HepG2 (cell line): ENCODE results near the gene PLXNB2. TPM values are rescaled to one million over a fixed set of nuclear protein-coding genes. Genes with fewer than 3 reads are reported as not detected.
A peak's percentile ranks its signal among the peaks of the same experiment; 100 is the strongest.

Experiments
- ATF1 ChIP-seq: IDR thresholded peaks from 2 replicates; pipeline ENCODE4 v1.6.1; 2016; ENCODE audit warnings: mild to moderate bottlenecking, control low read depth
- GABPB1 ChIP-seq: IDR thresholded peaks from 2 replicates; pipeline ENCODE4 v1.6.1; 2016; ENCODE audit warnings: mild to moderate bottlenecking, missing genetic modification reagents, moderate library complexity, missing compliant biosample characterization
- KDM1A ChIP-seq: IDR thresholded peaks from 2 replicates; pipeline ENCODE4 v1.6.1; 2016; ENCODE audit warnings: missing compliant biosample characterization
- MAFF ChIP-seq: IDR thresholded peaks from 2 replicates; pipeline ENCODE4 v1.6.1; 2011; ENCODE audit warnings: low read depth, low read length, improper control_type of control experiment
- MATR3 ChIP-seq: sonication (generic); formaldehyde crosslinking; IDR thresholded peaks from 2 replicates; pipeline ENCODE4 v1.4.0; 2020; ENCODE audit warnings: missing genetic modification reagents
- MZF1 ChIP-seq: sonication (generic); formaldehyde crosslinking; IDR thresholded peaks from 2 replicates; pipeline ENCODE4 v1.8.1; 2023; ENCODE audit warnings: mild to moderate bottlenecking, missing genetic modification reagents, borderline replicate concordance
- SIN3B ChIP-seq: fragments of 150-350 bp; IDR thresholded peaks from 2 replicates; pipeline ENCODE4 v1.6.1; 2014; ENCODE audit warnings: low read length
- SP4 ChIP-seq: sonication (generic); formaldehyde crosslinking; IDR thresholded peaks from 2 replicates; pipeline ENCODE4 v1.8.1; 2023; ENCODE audit warnings: mild to moderate bottlenecking, missing genetic modification reagents
- TBX2 ChIP-seq: sonication (generic); formaldehyde crosslinking; IDR thresholded peaks from 2 replicates; pipeline ENCODE4 v1.5.0; 2020; ENCODE audit warnings: missing genetic modification reagents, mild to moderate bottlenecking, borderline replicate concordance
- ZNF180 ChIP-seq: sonication (generic); formaldehyde crosslinking; IDR thresholded peaks from 2 replicates; pipeline ENCODE4 v1.4.0; 2020; ENCODE audit warnings: low read depth, missing genetic modification reagents, borderline replicate concordance
- ZNF556 ChIP-seq: sonication (generic); formaldehyde crosslinking; IDR thresholded peaks from 2 replicates; pipeline ENCODE4 v1.4.0; 2020; ENCODE audit warnings: mild to moderate bottlenecking, missing genetic modification reagents, borderline replicate concordance
- polyA plus RNA-seq, 8 experiments: library from polyadenylated mRNA; depleted of rRNA in 3 of 8; stranded (reverse) in 7 of 8; unstranded in 1 of 8; fragments of >200 nt; fragmentation: Illumina TruSeq in 4 of 8; extraction: Trizol in 4 of 8; gene quantifications; 2 replicates each; pipeline versions ENCODE4 v1.2.1 to v1.2.3, GENCODE V29; 2011 to 2016; ENCODE audit warnings: low read depth in 4 of 8, missing spikeins in 1 of 8, mixed read lengths in 1 of 8; ENCODE audit not compliant: insufficient read depth in 1 of 8
- total RNA-seq, 5 experiments: library from RNA; depleted of rRNA; stranded (reverse); fragments of >200 nt; fragmentation: Illumina TruSeq; extraction: Trizol; gene quantifications; 2 replicates each; pipeline ENCODE4 v1.2.3, GENCODE V29; 2016; ENCODE audit warnings: low read depth in 1 of 5
- TF ChIP-seq, protein P1 (sequence below), 2 experiments: sonication (generic) in 1 of 2; formaldehyde crosslinking in 1 of 2; IDR thresholded peaks; 2 replicates each; pipeline versions ENCODE4 v1.4.0 to v1.6.1; 2016 to 2020; ENCODE audit warnings: borderline replicate concordance in 1 of 2, low read depth in 1 of 2, mild to moderate bottlenecking in 1 of 2, missing genetic modification reagents in 1 of 2
- TF ChIP-seq, protein P2 (sequence below): sonication (generic); formaldehyde crosslinking; IDR thresholded peaks from 2 replicates; pipeline ENCODE4 v1.5.1; 2020; ENCODE audit warnings: missing genetic modification reagents, mild to moderate bottlenecking, borderline replicate concordance
- TF ChIP-seq, protein P3 (sequence below): sonication (generic); formaldehyde crosslinking; IDR thresholded peaks from 2 replicates; pipeline ENCODE4 v1.4.0; 2020; ENCODE audit warnings: missing genetic modification reagents
- TF ChIP-seq, protein P4 (sequence below): sonication (generic); formaldehyde crosslinking; IDR thresholded peaks from 2 replicates; pipeline ENCODE4 v1.8.0; 2022; ENCODE audit warnings: missing genetic modification reagents, mild to moderate bottlenecking, borderline replicate concordance

PLXNB2 gene
- total and polyA plus RNA-seq, 2 of the 13 experiments (the other 11 are each of a cell fraction or from before 2014, with no cell fraction given): 32.6 to 68.9 TPM

DNA sequence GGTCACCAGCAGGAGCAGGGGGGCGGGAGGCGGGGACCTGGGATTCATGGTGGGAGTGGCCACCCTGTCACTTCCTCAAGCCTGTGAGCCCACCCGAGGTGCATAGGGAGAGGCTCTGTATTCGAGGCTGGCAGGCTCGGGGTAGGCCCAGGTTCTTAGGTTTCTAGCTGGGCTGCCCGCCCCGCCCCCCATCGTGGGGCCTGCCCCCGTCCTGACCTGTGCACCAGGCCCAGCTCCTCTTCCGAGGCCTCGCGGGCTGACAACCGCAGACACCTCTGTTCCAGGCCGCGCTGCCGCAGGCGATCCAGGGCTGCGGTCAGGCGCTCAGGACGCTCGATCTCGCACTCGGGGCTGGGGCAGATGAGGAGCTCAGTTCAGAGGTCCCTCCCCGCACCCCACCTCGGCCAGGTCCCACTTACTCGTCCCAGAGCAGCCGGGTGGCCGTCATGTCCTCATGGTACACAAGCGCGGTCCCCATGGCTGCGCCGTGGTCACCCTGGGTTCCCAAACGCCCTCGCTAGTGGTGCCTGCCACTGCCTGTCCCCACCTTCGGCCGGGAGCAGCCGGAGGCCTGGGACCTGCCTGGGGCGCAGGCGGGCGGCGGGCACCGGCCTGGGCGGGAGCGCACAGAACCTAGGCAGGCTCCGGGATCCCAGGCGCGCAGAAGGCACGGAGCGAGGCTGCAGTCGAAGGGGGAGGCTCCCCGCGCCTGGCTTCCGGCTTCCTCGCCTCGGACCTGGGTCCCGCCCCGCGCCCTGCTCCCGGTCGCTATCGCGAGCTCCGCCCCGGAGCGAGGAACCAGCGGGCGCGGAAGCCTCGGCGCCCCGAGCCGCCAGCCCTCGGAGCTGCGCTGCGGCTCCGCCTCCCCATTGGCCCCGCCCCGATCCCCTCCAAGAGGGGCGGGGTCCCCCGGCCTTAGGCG lies 56.6 kb downstream of the PLXNB2 start, which contains the start of gene HDAC10 (continued):
- TF ChIP-seq, protein P1, sequence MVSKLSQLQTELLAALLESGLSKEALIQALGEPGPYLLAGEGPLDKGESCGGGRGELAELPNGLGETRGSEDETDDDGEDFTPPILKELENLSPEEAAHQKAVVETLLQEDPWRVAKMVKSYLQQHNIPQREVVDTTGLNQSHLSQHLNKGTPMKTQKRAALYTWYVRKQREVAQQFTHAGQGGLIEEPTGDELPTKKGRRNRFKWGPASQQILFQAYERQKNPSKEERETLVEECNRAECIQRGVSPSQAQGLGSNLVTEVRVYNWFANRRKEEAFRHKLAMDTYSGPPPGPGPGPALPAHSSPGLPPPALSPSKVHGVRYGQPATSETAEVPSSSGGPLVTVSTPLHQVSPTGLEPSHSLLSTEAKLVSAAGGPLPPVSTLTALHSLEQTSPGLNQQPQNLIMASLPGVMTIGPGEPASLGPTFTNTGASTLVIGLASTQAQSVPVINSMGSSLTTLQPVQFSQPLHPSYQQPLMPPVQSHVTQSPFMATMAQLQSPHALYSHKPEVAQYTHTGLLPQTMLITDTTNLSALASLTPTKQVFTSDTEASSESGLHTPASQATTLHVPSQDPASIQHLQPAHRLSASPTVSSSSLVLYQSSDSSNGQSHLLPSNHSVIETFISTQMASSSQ (IDR thresholded peaks at IDR 0.05; ENCODE audit: low read depth): no peak
- TF ChIP-seq, protein P1 (CRISPR knock-in tag; IDR thresholded peaks at IDR 0.05; ENCODE audit: borderline replicate concordance): 0 out of 2 replicates have a peak, but pooled peaks have one; percentile 37
- TF ChIP-seq, protein P2, sequence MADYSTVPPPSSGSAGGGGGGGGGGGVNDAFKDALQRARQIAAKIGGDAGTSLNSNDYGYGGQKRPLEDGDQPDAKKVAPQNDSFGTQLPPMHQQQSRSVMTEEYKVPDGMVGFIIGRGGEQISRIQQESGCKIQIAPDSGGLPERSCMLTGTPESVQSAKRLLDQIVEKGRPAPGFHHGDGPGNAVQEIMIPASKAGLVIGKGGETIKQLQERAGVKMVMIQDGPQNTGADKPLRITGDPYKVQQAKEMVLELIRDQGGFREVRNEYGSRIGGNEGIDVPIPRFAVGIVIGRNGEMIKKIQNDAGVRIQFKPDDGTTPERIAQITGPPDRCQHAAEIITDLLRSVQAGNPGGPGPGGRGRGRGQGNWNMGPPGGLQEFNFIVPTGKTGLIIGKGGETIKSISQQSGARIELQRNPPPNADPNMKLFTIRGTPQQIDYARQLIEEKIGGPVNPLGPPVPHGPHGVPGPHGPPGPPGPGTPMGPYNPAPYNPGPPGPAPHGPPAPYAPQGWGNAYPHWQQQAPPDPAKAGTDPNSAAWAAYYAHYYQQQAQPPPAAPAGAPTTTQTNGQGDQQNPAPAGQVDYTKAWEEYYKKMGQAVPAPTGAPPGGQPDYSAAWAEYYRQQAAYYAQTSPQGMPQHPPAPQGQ (CRISPR knock-in tag): no peak
- TF ChIP-seq GABPB1 (CRISPR knock-in tag) (peak; percentile 88), MATR3 (CRISPR knock-in tag) (no peak), SIN3B (no peak), MAFF (no peak), ZNF556 (CRISPR knock-in tag) (peak; percentile 63; the same call in 1 of the 2 replicates), ATF1 (no peak), MZF1 (CRISPR knock-in tag) (no peak), ZNF180 (CRISPR knock-in tag) (no peak), KDM1A (CRISPR knock-in tag) (no peak), SP4 (CRISPR knock-in tag) (peak; percentile 81), TBX2 (CRISPR knock-in tag) (peak; percentile 70)
- TF ChIP-seq, protein P3, sequence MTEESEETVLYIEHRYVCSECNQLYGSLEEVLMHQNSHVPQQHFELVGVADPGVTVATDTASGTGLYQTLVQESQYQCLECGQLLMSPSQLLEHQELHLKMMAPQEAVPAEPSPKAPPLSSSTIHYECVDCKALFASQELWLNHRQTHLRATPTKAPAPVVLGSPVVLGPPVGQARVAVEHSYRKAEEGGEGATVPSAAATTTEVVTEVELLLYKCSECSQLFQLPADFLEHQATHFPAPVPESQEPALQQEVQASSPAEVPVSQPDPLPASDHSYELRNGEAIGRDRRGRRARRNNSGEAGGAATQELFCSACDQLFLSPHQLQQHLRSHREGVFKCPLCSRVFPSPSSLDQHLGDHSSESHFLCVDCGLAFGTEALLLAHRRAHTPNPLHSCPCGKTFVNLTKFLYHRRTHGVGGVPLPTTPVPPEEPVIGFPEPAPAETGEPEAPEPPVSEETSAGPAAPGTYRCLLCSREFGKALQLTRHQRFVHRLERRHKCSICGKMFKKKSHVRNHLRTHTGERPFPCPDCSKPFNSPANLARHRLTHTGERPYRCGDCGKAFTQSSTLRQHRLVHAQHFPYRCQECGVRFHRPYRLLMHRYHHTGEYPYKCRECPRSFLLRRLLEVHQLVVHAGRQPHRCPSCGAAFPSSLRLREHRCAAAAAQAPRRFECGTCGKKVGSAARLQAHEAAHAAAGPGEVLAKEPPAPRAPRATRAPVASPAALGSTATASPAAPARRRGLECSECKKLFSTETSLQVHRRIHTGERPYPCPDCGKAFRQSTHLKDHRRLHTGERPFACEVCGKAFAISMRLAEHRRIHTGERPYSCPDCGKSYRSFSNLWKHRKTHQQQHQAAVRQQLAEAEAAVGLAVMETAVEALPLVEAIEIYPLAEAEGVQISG (CRISPR knock-in tag): peak; percentile 63; the same call in 1 of the 2 replicates
- TF ChIP-seq, protein P4, sequence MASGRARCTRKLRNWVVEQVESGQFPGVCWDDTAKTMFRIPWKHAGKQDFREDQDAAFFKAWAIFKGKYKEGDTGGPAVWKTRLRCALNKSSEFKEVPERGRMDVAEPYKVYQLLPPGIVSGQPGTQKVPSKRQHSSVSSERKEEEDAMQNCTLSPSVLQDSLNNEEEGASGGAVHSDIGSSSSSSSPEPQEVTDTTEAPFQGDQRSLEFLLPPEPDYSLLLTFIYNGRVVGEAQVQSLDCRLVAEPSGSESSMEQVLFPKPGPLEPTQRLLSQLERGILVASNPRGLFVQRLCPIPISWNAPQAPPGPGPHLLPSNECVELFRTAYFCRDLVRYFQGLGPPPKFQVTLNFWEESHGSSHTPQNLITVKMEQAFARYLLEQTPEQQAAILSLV (CRISPR knock-in tag): peak; percentile 72; the same call in 1 of the 2 replicates
